22Rv1 (cell line): Measurements from ENCODE around the gene POLQ.

Source experiments
- CTCF ChIP-seq: fragments of 450-650 bp; IDR thresholded peaks from 2 replicates; pipeline ENCODE4 v1.5.1; 2017; ENCODE audit warnings: mild to moderate bottlenecking
- ZFX ChIP-seq: fragments of 450-650 bp; IDR thresholded peaks from 2 replicates; pipeline ENCODE4 v1.6.1; 2017; ENCODE audit warnings: antibody characterized with exemption, borderline replicate concordance

- no peak for TF ChIP-seq CTCF
- TF ChIP-seq ZFX = no peak
Measured at GRCh38 chr3:121542924-121543323, 2.9 kb downstream of the POLQ start.
